HepG2 (cell line): ENCODE results near the gene COA4. TPM values are rescaled to one million over a fixed set of nuclear protein-coding genes. Genes with fewer than 3 reads are reported as not detected.
A peak's percentile ranks its signal among the peaks of the same experiment; 100 is the strongest.

ENCODE experiments used
- ASH2L ChIP-seq: fragments of 300-600, 200-600 bp; sonication (generic); IDR thresholded peaks from 2 replicates; pipeline ENCODE4 v1.7.0; 2017; ENCODE audit warnings: low read depth, mild to moderate bottlenecking, moderate library complexity, mixed read lengths, low read length; ENCODE audit not compliant: insufficient read length
- CBX2 ChIP-seq, 2 experiments: fragments of 200-600 bp in 1 of 2; sonication (generic); formaldehyde crosslinking in 1 of 2; IDR thresholded peaks; 2 replicates each; pipeline versions ENCODE4 v1.7.0 to v1.8.1; 2018 to 2022; ENCODE audit warnings: low read depth in 2 of 2, low read length in 1 of 2, mild to moderate bottlenecking in 1 of 2, missing genetic modification reagents in 1 of 2
- CSRNP1 ChIP-seq: sonication (generic); formaldehyde crosslinking; IDR thresholded peaks from 2 replicates; pipeline ENCODE4 v1.8.1; 2023; ENCODE audit warnings: mild to moderate bottlenecking, missing genetic modification reagents
- E2F2 ChIP-seq: sonication (generic); formaldehyde crosslinking; IDR thresholded peaks from 2 replicates; pipeline ENCODE4 v1.4.0; 2020; ENCODE audit warnings: missing genetic modification reagents, borderline replicate concordance
- HMGXB4 ChIP-seq, 2 experiments: sonication (generic) in 1 of 2; formaldehyde crosslinking in 1 of 2; IDR thresholded peaks; 2 replicates each; pipeline versions ENCODE4 v1.4.0 to v1.6.1; 2018 to 2020; ENCODE audit warnings: missing genetic modification reagents in 2 of 2, borderline replicate concordance in 1 of 2, low read depth in 1 of 2, mild to moderate bottlenecking in 1 of 2, missing biosample characterization in 1 of 2
- MAX ChIP-seq: IDR thresholded peaks from 2 replicates; pipeline ENCODE4 v1.6.1; 2012; ENCODE audit warnings: inconsistent platforms
- MAZ ChIP-seq, 2 experiments: sonication (generic) in 1 of 2; formaldehyde crosslinking in 1 of 2; IDR thresholded peaks; 2 replicates each; pipeline versions ENCODE4 v1.5.0 to v1.6.1; 2012 to 2020; ENCODE audit warnings: low read depth in 2 of 2, mild to moderate bottlenecking in 2 of 2, borderline replicate concordance in 1 of 2, improper control_type of control experiment in 1 of 2, low read length in 1 of 2, missing genetic modification reagents in 1 of 2, moderate library complexity in 1 of 2
- MLXIP ChIP-seq: sonication (generic); formaldehyde crosslinking; IDR thresholded peaks from 2 replicates; pipeline ENCODE4 v1.9.0; 2021; ENCODE audit warnings: missing genetic modification reagents, borderline replicate concordance
- NR2F1 ChIP-seq, 2 experiments: fragments of 450-650 bp in 1 of 2; formaldehyde crosslinking in 1 of 2; IDR thresholded peaks; 2 replicates each; pipeline versions ENCODE4 v1.5.0 to v1.6.1; 2016 to 2020; ENCODE audit warnings: mild to moderate bottlenecking in 1 of 2, missing compliant biosample characterization in 1 of 2, missing genetic modification reagents in 1 of 2, moderate library complexity in 1 of 2
- POLR2G ChIP-seq: fragments of 200-400 bp; formaldehyde crosslinking; IDR thresholded peaks from 2 replicates; pipeline ENCODE4 v1.6.1; 2018; ENCODE audit warnings: mild to moderate bottlenecking, low read depth, low read length, moderate library complexity
- PTBP1 ChIP-seq: fragments of 200-400 bp; formaldehyde crosslinking; IDR thresholded peaks from 2 replicates; pipeline ENCODE4 v1.6.1; 2018; ENCODE audit warnings: low read length, low read depth; ENCODE audit not compliant: poor library complexity, severe bottlenecking
- RXRA ChIP-seq: sonication (generic); formaldehyde crosslinking; IDR thresholded peaks from 2 replicates; pipeline ENCODE4 v1.5.1; 2020; ENCODE audit warnings: missing genetic modification reagents
- ZNF414 ChIP-seq: sonication (generic); formaldehyde crosslinking; IDR thresholded peaks from 2 replicates; pipeline ENCODE4 v1.5.0; 2020; ENCODE audit warnings: missing genetic modification reagents
- ZNF496 ChIP-seq: sonication (generic); formaldehyde crosslinking; IDR thresholded peaks from 2 replicates; pipeline ENCODE4 v1.8.1; 2023; ENCODE audit warnings: mild to moderate bottlenecking, moderate library complexity, missing genetic modification reagents; ENCODE audit not compliant: insufficient replicate concordance
- ZNF569 ChIP-seq: sonication (generic); formaldehyde crosslinking; IDR thresholded peaks from 2 replicates; pipeline ENCODE4 v1.5.0; 2020; ENCODE audit warnings: mild to moderate bottlenecking, missing genetic modification reagents, moderate library complexity, borderline replicate concordance
- ZNF709 ChIP-seq: sonication (generic); formaldehyde crosslinking; IDR thresholded peaks from 2 replicates; pipeline ENCODE4 v1.5.0; 2020; ENCODE audit warnings: mild to moderate bottlenecking, missing genetic modification reagents
- polyA plus RNA-seq, 8 experiments: library from polyadenylated mRNA; depleted of rRNA in 3 of 8; stranded (reverse) in 7 of 8; unstranded in 1 of 8; fragments of >200 nt; fragmentation: Illumina TruSeq in 4 of 8; extraction: Trizol in 4 of 8; gene quantifications; 2 replicates each; pipeline versions ENCODE4 v1.2.1 to v1.2.3, GENCODE V29; 2011 to 2016; ENCODE audit warnings: low read depth in 4 of 8, missing spikeins in 1 of 8, mixed read lengths in 1 of 8; ENCODE audit not compliant: insufficient read depth in 1 of 8
- total RNA-seq, 5 experiments: library from RNA; depleted of rRNA; stranded (reverse); fragments of >200 nt; fragmentation: Illumina TruSeq; extraction: Trizol; gene quantifications; 2 replicates each; pipeline ENCODE4 v1.2.3, GENCODE V29; 2016; ENCODE audit warnings: low read depth in 1 of 5

Gene COA4
- total and polyA plus RNA-seq, 2 of the 13 experiments (the other 11 are each of a cell fraction or from before 2014, with no cell fraction given), result 107 to 109 TPM

- peak; percentile 48 to 86; a peak in 3 of 4 replicates for TF ChIP-seq HMGXB4 (CRISPR knock-in tag; IDR thresholded peaks at IDR 0.05; ENCODE audit: borderline replicate concordance in 1 of 2, low read depth in 1 of 2)
- peak; percentile 73 for TF ChIP-seq ZNF709 (CRISPR knock-in tag)
- TF ChIP-seq MLXIP (CRISPR knock-in tag), result no peak
- TF ChIP-seq CSRNP1 (CRISPR knock-in tag), result peak; percentile 32; the same call in 1 of the 2 replicates
- peak; percentile 78; the same call in 1 of the 2 replicates for TF ChIP-seq ZNF414 (CRISPR knock-in tag)
- no peak for TF ChIP-seq CBX2 (IDR thresholded peaks at IDR 0.05; ENCODE audit: low read depth, low read length)
- TF ChIP-seq CBX2 (CRISPR knock-in tag; IDR thresholded peaks at IDR 0.05; ENCODE audit: low read depth), result no peak
- TF ChIP-seq MAZ (IDR thresholded peaks at IDR 0.05; ENCODE audit: borderline replicate concordance, low read depth, low read length), result 0 out of 2 replicates have a peak, but pooled peaks have one; percentile 52
- peak; percentile 91 for TF ChIP-seq MAZ (CRISPR knock-in tag; IDR thresholded peaks at IDR 0.05; ENCODE audit: low read depth)
- TF ChIP-seq POLR2G, result peak; percentile 95
- no peak for TF ChIP-seq E2F2 (CRISPR knock-in tag)
- TF ChIP-seq ZNF569 (CRISPR knock-in tag), result no peak
- TF ChIP-seq NR2F1 (CRISPR knock-in tag; IDR thresholded peaks at IDR 0.05), result no peak
- TF ChIP-seq RXRA (CRISPR knock-in tag), result peak; percentile 86
- peak; percentile 93 for TF ChIP-seq ASH2L
- no peak for TF ChIP-seq ZNF496 (CRISPR knock-in tag)
- TF ChIP-seq MAX, result peak; percentile 95
- no peak for TF ChIP-seq PTBP1
Measured at GRCh38 chr11:73876424-73877310, at the start of gene COA4, which contains the start of gene PAAF1 (continued).
